Naive thymus-derived CD4-positive, alpha-beta T cell (primary cell): ENCODE results near the gene ASPG. TPM values are rescaled to one million over a fixed set of nuclear protein-coding genes. Genes with fewer than 3 reads are reported as not detected.

Experiments
- ATAC-seq: fragments of 150-1000 bp; cut with Tn5 transposase; 2 replicates; pipeline ENCODE4 v1.10.0; 2021; ENCODE audit warnings: mild to moderate bottlenecking, moderate library complexity
- CTCF ChIA-PET: fragments of 350-600 bp; sonication (Branson Sonifier 250); formaldehyde crosslinking; loops from one replicate; lab custom pipeline; 2021; ENCODE audit warnings: antibody characterized with exemption; lab: Charles Lee
- POLR2A ChIA-PET: fragments of 350-600 bp; sonication (Branson Sonifier 250); formaldehyde crosslinking; loops from one replicate; lab custom pipeline; 2021; ENCODE audit warnings: antibody characterized with exemption, inconsistent platforms; lab: Charles Lee
- DNase-seq, 9 donors: peaks; one replicate each; pipeline versions ENCODE4 v3.0.0 to v3.0.0-alpha.2; 2020 to 2022; ENCODE audit warnings: mixed read lengths in 1 of 9
- H3K27ac ChIP-seq: one replicate; pipeline ENCODE4 v1.7.0; 2013; ENCODE audit warnings: mild to moderate bottlenecking, low read depth, low read length, moderate library complexity
- H3K27me3 ChIP-seq, 2 donors: one replicate each; pipeline ENCODE4 v1.7.0; 2013; ENCODE audit warnings: low read length in 2 of 2, mild to moderate bottlenecking in 2 of 2, moderate library complexity in 2 of 2; ENCODE audit not compliant: control insufficient read depth in 2 of 2, insufficient read depth in 2 of 2
- H3K36me3 ChIP-seq, 3 experiments: 1 replicate in 2 of 3; 2 replicates in 1 of 3; pipeline ENCODE4 v1.7.0; 2013; ENCODE audit warnings: low read length in 3 of 3, mild to moderate bottlenecking in 3 of 3, moderate library complexity in 1 of 3; ENCODE audit not compliant: insufficient read depth in 3 of 3, control insufficient read depth in 2 of 3
- H3K4me1 ChIP-seq, 2 donors: one replicate each; pipeline ENCODE4 v1.7.0; 2013; ENCODE audit warnings: low read length in 2 of 2, mild to moderate bottlenecking in 2 of 2, moderate library complexity in 1 of 2; ENCODE audit not compliant: control insufficient read depth in 2 of 2, insufficient read depth in 2 of 2
- H3K4me3 ChIP-seq: 2 replicates; pipeline ENCODE4 v1.7.0; 2013; ENCODE audit warnings: mild to moderate bottlenecking, low read length
- H3K9me3 ChIP-seq, 3 experiments: 1 replicate in 2 of 3; 2 replicates in 1 of 3; pipeline ENCODE4 v1.7.0; 2013; ENCODE audit warnings: low read length in 3 of 3; ENCODE audit not compliant: control insufficient read depth in 2 of 3
- H3K27ac Mint-ChIP-seq, 9 donors: one replicate each; pipeline ENCODE4 v1.8.0; 2020 to 2022; ENCODE audit warnings: mixed read lengths in 9 of 9, mild to moderate bottlenecking in 8 of 9, moderate library complexity in 5 of 9, inconsistent platforms in 2 of 9
- H3K27me3 Mint-ChIP-seq, 5 donors: one replicate each; pipeline ENCODE4 v1.8.0; 2021 to 2022; ENCODE audit warnings: mixed read lengths in 5 of 5, mild to moderate bottlenecking in 1 of 5
- H3K36me3 Mint-ChIP-seq, 5 donors: one replicate each; pipeline ENCODE4 v1.8.0; 2020 to 2022; ENCODE audit warnings: mixed read lengths in 5 of 5, mild to moderate bottlenecking in 3 of 5, inconsistent platforms in 1 of 5
- H3K4me1 Mint-ChIP-seq, 7 donors: one replicate each; pipeline ENCODE4 v1.8.0; 2020 to 2022; ENCODE audit warnings: mixed read lengths in 7 of 7, mild to moderate bottlenecking in 3 of 7, inconsistent platforms in 1 of 7
- H3K4me3 Mint-ChIP-seq, 10 donors: one replicate each; pipeline ENCODE4 v1.8.0; 2020 to 2022; ENCODE audit warnings: mild to moderate bottlenecking in 10 of 10, mixed read lengths in 10 of 10, moderate library complexity in 6 of 10, inconsistent platforms in 2 of 10
- H3K9me3 Mint-ChIP-seq, 11 donors: one replicate each; pipeline ENCODE4 v1.8.0; 2020 to 2022; ENCODE audit warnings: mixed read lengths in 11 of 11, mild to moderate bottlenecking in 4 of 11, inconsistent platforms in 1 of 11, moderate library complexity in 1 of 11
- intact Hi-C, 2 donors: fragments of 100-400 bp; cut with micrococcal nuclease; formaldehyde crosslinking; loops; one replicate each; pipeline ENCODE4 v1.15.1; 2023
- polyA plus RNA-seq, 2 donors: library from polyadenylated mRNA; unstranded; fragments of 300-500 nt; fragmentation: Illumina TruSeq; gene quantifications; one replicate each; pipeline ENCODE4 v1.2.3, GENCODE V29; 2021
- total RNA-seq, 6 experiments: library from RNA in 5 of 6; stranded (reverse) in 5 of 6; gene quantifications; 1 replicate in 5 of 6; 2 replicates in 1 of 6; pipeline ENCODE4 v1.2.3 and lab custom pipeline; 2021 to 2026

The ASPG gene
- total and polyA plus RNA-seq, 7 experiments from 2014 or later: 0.11 to 0.38 TPM; not detected in 5

DNA sequence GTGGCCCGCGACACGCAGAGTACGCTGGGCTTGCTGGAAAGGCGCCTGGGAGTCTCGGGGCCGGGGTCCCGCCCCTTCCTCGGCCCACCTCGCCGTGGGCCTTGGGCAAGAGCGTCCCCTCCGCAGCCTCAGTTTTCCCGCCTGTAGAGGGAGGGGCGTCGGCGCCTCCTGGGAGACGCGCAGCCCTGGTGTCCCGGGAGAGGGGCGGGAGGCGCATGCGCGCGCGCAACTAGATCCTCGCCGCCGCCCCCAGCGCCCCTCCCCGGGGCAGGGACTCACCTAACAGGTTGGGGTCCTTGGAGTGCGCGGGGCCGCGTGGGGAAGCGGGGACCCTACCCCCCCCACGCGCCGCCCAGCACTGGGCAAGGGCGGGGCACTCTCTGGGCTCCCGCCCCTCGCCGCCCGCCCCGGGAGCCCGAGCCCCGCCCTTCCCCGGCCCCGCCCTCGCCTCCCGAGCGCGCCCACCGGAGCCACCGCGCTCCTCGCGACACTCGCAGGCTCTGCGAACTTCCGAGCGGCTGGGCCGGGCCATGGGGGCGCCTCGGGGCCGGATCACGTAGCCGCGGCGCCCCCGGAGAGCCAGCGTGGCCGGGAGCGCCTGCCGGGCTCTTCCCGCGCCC, 52.7 kb downstream of the ASPG start, which contains the start of gene KIF26A:
Gene KIF26A, plus strand, starts transcription at position 490 of the 620 bp plus-strand sequence. CDS start 136 bp downstream, outside the sequence.
- Histone ChIP-seq H3K4me3 (no peak within 1 kb of the TSS), H3K36me3 (no peaks in the 10 kb centered on the region), H3K4me1 (no peaks in the 10 kb centered on the region), H3K27ac (no peak within 1 kb of the TSS), H3K27me3 (peaks cover 0 to 12% of the 10 kb centered on the region in 2 donors), H3K9me3 (no peaks in the 10 kb centered on the region)
- intact Hi-C loops: loop anchor here (1.0 to 5.0 kb wide), 2 partner anchors 426 to 569 kb away; no protein-coding TSS in a partner anchor
- Mint-ChIP-seq H3K27me3 (peaks cover 19 to 41% (median 29%) of the 10 kb centered on the region in 5 donors), H3K4me3 (peak within 1 kb of the TSS; percentile 23 to 81 (median 63)), H3K9me3 (no peaks in the 10 kb centered on the region), H3K4me1 (peaks cover 0 to 10% (median 5%) of the 10 kb centered on the region in 7 donors), H3K27ac (no peak within 1 kb of the TSS), H3K36me3 (no peaks in the 10 kb centered on the region)
- POLR2A ChIA-PET: no interaction called here
- CTCF ChIA-PET: interaction anchor here (0.7 to 0.9 kb wide), 4 partner anchors 261 to 427 kb away, joined by 3 to 4 read pairs (median 3); no protein-coding TSS in a partner anchor
- DNase-seq (peak in 1 of 9 donors; percentile 7), ATAC-seq (no peak)

DNA sequence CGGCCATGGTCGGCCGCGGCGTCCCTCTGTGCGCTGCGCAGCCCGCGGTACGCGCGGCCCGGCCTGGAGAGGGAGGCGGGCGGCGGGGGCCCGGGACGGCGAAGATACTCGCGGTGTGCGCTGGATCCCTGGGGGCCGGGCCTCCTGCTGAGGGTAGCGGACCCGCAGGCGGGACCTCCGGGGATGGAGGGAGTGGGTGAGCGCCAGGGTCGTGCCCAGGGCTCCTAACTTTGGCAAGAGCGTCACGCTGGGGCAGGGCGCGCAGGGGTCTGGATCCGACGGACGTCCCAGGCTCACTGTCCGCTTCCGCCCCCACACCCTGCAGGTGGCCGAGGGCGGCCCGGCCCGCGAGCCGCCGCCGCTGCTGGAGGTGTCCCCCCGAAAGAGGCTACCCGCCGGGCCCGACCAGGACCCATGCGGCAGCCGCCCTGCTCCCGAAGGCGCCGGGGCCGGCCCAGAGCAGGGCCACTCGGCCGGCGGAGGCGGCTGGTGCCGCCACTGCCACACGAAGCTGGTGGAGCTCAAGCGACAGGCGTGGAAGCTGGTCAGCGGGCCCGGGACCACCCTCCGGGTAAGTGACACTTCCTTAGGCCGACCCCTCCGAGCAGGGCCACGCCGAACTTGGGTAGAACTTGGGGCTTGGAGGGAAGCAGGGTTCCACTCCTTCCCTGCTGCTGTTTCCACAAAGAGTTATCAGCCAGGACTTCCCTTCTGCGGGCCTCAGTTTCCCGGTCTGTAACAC, 53.4 kb downstream of the ASPG start:
- Mint-ChIP-seq H3K9me3 (no peaks in the 10 kb centered on the region), H3K4me1 (peaks cover 0 to 10% (median 5%) of the 10 kb centered on the region in 7 donors), H3K36me3 (no peaks in the 10 kb centered on the region), H3K27ac (no peak overlapping the region), H3K4me3 (peak overlapping the region in 2 of 10 donors; percentile 41 to 63), H3K27me3 (peaks cover 15 to 37% (median 25%) of the 10 kb centered on the region in 5 donors)
- POLR2A ChIA-PET: no interaction called here
- Histone ChIP-seq H3K9me3 (no peaks in the 10 kb centered on the region), H3K27me3 (peaks cover 0 to 12% of the 10 kb centered on the region in 2 donors), H3K4me1 (no peaks in the 10 kb centered on the region), H3K4me3 (no peak overlapping the region), H3K36me3 (no peaks in the 10 kb centered on the region), H3K27ac (no peak overlapping the region)
- CTCF ChIA-PET: interaction anchor here (1.0 to 2.7 kb wide), 2 partner anchors 10 to 426 kb away, joined by 3 to 10 read pairs; no protein-coding TSS in a partner anchor
- intact Hi-C loops: loop anchor here (1.0 to 5.0 kb wide), 2 partner anchors 425 to 568 kb away; no protein-coding TSS in a partner anchor
- no peak for ATAC-seq
- DNase-seq: peak in 1 of 9 donors; percentile 5

DNA sequence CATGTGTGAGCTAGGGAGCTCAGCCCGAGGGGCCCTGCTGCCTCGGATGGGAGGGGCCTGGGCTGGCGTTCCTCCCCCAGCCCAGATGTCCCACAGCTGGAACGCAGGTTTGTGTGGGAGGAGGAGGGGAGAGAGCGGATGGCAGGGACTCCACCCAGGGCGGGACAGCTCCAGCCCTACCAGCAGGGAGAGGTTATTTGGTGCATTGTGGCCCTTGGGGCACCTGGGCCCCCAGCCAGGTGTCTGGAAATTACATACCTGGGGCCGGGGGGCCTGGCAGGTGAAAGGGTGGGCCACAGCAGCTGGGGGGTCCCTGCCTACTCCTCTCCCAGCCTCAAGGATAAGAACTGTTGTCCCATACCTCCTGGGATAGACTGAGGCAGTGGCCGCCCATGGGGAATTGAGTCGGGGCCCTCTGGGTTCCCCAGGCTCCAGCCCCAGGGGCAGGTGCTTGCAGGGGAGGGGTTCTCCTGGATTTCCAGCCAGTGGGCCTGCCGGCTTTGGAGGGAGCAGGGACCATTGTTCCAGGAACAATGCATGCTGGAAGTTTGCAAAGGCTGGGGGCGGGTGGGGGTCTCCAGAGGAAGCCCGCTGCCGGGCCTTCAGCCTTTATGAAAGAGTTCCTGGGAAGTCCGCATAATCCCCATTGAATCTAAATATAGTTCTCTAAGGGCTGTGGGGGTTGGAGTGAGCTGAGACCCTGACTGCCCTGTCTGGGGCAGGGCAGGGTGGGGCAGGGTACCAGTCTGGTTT, 54.1 kb downstream of the ASPG start:
- Histone ChIP-seq H3K27ac (no peak overlapping the region), H3K27me3 (peaks cover 0 to 9% of the 10 kb centered on the region in 2 donors), H3K36me3 (no peaks in the 10 kb centered on the region), H3K9me3 (no peaks in the 10 kb centered on the region), H3K4me3 (no peak overlapping the region), H3K4me1 (no peaks in the 10 kb centered on the region)
- DNase-seq: peak in 1 of 9 donors; percentile 4
- no peak overlapping the region for H3K27ac Mint-ChIP-seq
- H3K36me3 Mint-ChIP-seq: no peaks in the 10 kb centered on the region
- ChIA-PET POLR2A (no interaction called here), CTCF (interaction anchor here (0.6 to 2.7 kb wide), 3 partner anchors 11 to 425 kb away, joined by 3 to 10 read pairs (median 4); no protein-coding TSS in a partner anchor)
- H3K4me3 Mint-ChIP-seq: peak overlapping the region in 3 of 10 donors; percentile 25 to 63 (median 41)
- intact Hi-C loops: loop anchor here in 1 of 2 donors (5.0 kb wide), 1 partner anchor 568 kb away; no protein-coding TSS in a partner anchor
- no peak for ATAC-seq
- peaks cover 12 to 31% (median 21%) of the 10 kb centered on the region in 5 donors for H3K27me3 Mint-ChIP-seq
- H3K4me1 Mint-ChIP-seq: peaks cover 0 to 10% (median 5%) of the 10 kb centered on the region in 7 donors
- H3K9me3 Mint-ChIP-seq: no peaks in the 10 kb centered on the region

DNA sequence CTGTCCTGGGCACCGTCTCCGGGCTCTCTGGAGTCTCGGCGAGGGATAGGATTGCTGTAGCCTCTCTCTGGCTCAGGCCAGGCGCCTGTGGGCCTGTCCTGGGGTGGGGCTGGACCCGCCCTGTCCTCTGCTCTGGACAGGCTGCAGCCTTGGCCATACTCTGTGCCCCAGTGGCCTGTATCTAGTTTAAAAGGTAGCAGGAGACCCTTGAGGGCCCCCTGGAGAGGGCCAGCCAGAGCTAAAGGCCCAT, 54.6 kb downstream of the ASPG start:
- Mint-ChIP-seq H3K4me1 (peaks cover 0 to 10% (median 5%) of the 10 kb centered on the region in 7 donors), H3K27me3 (peaks cover 8 to 26% (median 16%) of the 10 kb centered on the region in 5 donors), H3K9me3 (no peaks in the 10 kb centered on the region), H3K4me3 (peak overlapping the region in 2 of 10 donors; percentile 18 to 25), H3K27ac (no peak overlapping the region), H3K36me3 (no peaks in the 10 kb centered on the region)
- H3K4me1 ChIP-seq: no peaks in the 10 kb centered on the region
- ChIA-PET POLR2A (no interaction called here), CTCF (interaction anchor here (0.6 to 2.7 kb wide), 2 partner anchors 126 to 424 kb away, joined by 4 to 10 read pairs; no protein-coding TSS in a partner anchor)
- H3K9me3 ChIP-seq: no peaks in the 10 kb centered on the region
- H3K27ac ChIP-seq: no peak overlapping the region
- ATAC-seq (no peak), DNase-seq (no peak)
- intact Hi-C loops: no loop called here
- peaks cover 0 to 6% of the 10 kb centered on the region in 2 donors for H3K27me3 ChIP-seq
- H3K4me3 ChIP-seq: no peak overlapping the region
- H3K36me3 ChIP-seq: no peaks in the 10 kb centered on the region

DNA sequence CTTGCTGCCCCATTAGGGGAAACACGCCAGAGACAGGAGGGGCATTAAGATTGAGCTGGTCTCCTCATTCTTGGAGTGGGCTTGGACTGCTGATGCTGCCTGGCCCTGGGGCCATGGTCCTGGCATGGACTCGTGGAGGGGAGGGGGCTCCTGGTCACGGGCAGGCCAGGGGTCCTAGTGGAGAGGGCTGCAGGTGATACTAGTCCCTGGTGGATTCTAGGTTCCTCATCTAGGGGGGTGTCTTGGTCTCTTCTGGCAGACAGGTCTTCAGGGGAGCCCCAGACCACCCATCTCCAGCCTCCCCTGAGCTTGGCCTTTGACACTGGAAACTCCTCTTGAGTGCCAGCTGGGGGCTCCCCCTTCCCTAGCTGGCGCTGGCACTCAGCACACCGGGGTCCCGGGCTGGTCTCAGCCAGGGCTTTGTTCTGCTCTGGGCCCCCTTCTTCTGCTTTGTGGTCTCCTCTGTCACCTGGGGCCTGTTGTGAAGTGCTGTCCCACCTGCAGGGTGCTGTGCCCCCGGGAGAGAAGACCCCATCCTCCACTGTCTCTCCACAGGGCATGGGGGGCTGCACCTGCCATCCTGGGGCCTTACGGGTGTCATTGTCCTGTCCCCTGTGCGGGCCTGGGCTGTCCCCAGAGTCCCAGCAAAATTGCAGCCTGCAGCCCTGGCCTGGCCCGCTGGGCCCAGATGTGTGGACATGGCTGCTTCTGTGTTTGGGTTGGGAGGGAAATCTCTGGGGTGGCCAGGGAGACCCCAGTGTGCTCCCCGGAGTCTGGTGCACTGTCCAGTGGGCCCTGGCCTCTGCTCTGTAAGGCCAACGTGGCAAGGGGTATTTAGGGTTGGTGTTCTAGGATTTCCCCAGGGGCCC, 55.2 kb downstream of the ASPG start:
- no peak for ATAC-seq
- no peak overlapping the region for H3K27ac ChIP-seq
- peaks cover 4 to 21% (median 11%) of the 10 kb centered on the region in 5 donors for H3K27me3 Mint-ChIP-seq
- intact Hi-C loops: no loop called here
- no peak overlapping the region for H3K4me3 ChIP-seq
- H3K36me3 Mint-ChIP-seq: no peaks in the 10 kb centered on the region
- peaks cover 0 to 10% (median 5%) of the 10 kb centered on the region in 7 donors for H3K4me1 Mint-ChIP-seq
- peak in 1 of 9 donors; percentile 3 for DNase-seq
- peaks cover 0 to under 1% of the 10 kb centered on the region in 2 donors for H3K27me3 ChIP-seq
- peak overlapping the region in 1 of 10 donors; percentile 18 for H3K4me3 Mint-ChIP-seq
- no peaks in the 10 kb centered on the region for H3K9me3 Mint-ChIP-seq
- ChIA-PET CTCF (interaction anchor here (0.6 to 2.7 kb wide), 2 partner anchors 127 to 424 kb away, joined by 4 to 10 read pairs; no protein-coding TSS in a partner anchor), POLR2A (no interaction called here)
- H3K27ac Mint-ChIP-seq: no peak overlapping the region
- no peaks in the 10 kb centered on the region for H3K4me1 ChIP-seq
- H3K36me3 ChIP-seq: no peaks in the 10 kb centered on the region
- H3K9me3 ChIP-seq: no peaks in the 10 kb centered on the region
